GM19193 (cell line): ENCODE data around the gene ANK2.

Experiments used
- POLR2A ChIP-seq: IDR thresholded peaks from 4 replicates; pipeline ENCODE4 v1.6.1; 2011; ENCODE audit not compliant: insufficient read depth, insufficient read length; ENCODE audit errors: extremely low read depth

ANK2 gene

GRCh38 chr4:113146876-113147358 is 97.5 kb downstream of the ANK2 start:
- no peak for TF ChIP-seq POLR2A

DNA sequence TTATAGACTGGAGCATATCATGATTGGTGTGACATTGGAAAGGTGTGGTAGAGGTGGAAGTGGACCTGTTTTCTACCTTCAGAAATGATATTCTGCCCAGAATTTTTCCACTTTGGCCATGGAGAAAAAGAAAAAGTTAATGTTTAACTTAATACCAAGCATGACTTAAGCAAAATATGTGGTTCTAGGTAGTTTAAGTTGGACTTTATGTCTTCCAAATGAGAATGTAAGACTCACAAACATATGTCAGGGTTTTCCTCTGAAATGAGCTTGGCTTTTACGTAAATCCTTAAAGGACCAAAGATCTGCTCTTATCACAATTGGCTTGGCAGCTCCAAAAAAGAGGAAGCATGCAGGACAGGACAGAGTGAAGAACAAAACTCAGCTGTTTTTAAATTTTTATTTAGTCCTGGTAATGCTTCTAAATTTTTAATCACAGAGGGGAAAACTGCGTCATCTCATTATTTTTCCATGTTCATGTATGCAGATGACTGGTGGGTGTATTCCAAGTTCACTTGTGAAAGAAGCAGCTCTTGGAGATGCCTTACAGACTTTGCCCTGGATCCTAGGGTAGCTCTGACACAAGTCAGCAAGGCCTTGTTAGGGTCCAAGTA is 98.2 kb downstream of the ANK2 start:
- TF ChIP-seq POLR2A: no peak

- no peak for TF ChIP-seq POLR2A
Observed at GRCh38 chr4:113148925-113149324, 99.5 kb downstream of the ANK2 start.

- TF ChIP-seq POLR2A: no peak
Observed at GRCh38 chr4:113153529-113154101, 104.2 kb downstream of the ANK2 start.

DNA sequence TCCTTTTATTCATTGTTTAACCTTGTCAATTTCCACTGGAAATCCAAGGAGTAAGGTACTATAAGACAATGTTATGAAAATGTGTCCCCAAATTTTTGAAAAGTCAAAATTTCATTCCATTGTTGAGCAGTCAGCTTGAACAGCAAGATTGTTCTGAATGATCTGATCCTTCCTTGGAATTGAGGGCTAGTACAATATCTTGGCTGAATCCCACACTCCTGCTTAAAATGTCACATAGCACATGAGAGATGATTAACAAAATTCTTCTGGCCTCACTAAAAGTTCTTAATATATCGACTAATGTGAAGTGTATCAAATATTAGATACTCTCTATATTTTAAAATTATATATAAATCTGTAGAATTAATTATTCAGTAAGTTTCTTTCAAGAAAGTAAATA is 104.8 kb downstream of the ANK2 start:
- no peak for TF ChIP-seq POLR2A

- no peak for TF ChIP-seq POLR2A
Observed at GRCh38 chr4:113157086-113157857, 107.8 kb downstream of the ANK2 start.

GRCh38 chr4:113159942-113160545 is 110.6 kb downstream of the ANK2 start:
- no peak for TF ChIP-seq POLR2A

- no peak for TF ChIP-seq POLR2A
Observed at GRCh38 chr4:113160548-113160947, 111.1 kb downstream of the ANK2 start.

DNA sequence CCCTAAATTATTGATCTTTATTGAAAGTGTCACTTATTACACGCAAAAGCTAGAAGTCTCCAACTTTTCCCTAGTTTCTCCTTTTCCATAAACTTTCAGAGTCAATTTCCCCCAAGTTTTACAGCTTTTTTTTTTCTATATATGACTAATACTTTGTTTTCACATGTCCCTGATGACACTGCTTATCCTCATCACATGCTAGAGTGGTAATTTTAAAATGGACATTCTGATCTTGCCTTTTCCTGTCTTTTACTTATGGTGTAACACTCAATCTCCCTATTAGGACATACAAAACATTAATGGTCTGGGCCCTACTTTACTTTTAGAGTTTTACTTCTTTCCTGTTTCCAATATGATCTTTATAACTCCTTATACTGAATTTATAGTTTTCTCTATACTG is 112.6 kb downstream of the ANK2 start:
- no peak for TF ChIP-seq POLR2A

DNA sequence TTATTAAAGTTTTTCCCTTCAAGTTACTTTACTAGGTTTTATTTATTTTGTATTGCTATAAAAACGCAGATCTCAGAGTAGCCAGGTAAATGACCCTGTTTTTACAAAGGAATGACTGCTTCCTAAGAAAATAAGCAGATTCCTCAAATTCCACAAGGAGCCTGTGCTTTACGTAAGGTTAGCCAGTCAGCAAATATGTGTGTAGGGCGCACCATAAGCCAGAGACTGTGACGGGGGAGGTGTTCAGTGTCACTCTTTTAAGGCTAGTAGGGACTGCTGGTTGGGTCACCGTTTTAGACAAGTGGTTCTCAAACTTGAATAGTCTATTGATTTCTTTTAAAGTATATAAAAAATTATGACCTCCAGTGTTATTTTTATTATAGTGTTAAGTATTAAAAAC is 119.9 kb downstream of the ANK2 start:
- TF ChIP-seq POLR2A: no peak

DNA sequence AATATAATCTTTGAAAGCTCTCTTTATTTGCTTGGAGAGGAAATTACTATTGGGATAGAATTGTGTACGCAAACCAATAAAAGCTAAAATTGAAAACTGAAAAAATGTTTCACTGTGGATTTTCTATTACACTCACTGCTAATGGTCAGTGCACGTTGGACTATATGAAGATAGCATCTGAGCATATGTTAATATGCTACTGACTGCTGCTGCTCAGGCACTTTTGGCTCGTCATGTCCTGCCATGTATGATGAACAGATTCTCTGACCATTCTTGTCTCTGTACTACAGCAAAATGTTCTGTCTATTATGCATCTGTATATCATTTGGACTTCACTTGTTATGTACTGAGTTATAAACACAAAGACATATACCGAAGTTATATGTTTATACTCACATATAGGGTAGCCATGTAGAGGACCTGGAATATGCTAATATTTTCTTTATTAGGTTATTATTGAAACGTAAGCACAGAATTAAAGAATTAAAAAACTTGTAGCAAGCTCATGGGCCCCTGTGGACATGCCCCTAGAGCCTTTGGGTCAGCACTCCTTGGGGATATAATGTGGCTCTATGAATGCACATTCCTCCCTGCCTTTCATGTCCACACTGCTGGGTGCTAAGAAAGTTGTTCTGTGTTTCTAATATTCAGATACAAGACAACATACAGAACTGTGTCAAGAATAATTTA is 120.8 kb downstream of the ANK2 start:
- TF ChIP-seq POLR2A: no peak

GRCh38 chr4:113170805-113171468 is 121.5 kb downstream of the ANK2 start:
- TF ChIP-seq POLR2A: no peak

DNA sequence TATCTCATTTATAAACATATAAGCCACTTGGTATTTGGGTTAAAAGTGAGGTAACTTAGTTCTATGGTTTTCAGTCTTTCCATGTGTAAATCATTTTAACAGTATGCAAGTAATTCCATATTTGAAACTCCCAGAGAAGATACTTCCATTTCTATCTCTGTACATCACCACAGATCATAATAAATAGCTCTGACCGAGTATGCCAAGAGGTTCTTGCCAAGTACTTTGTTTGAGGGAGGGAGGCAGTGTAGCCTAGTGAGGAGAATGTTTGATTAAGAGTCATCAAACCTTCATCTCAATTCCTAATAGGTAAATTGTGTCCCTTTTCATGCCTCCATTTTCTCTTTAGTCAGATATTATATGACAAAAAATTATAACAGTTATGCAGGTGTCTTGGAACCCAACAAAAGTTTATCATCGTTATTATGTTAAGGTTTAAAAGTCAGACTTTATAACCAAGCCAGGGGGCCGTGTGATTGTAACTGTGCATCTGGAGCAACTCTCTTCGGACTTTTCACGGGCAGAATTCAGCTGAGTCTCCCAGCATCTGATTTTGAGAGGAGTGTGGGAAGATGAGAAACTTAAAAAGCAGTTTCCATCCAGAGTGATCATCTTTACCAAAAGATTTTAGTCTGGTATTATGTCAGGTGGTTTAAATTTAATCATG is 123.8 kb downstream of the ANK2 start:
- TF ChIP-seq POLR2A: no peak

GRCh38 chr4:113173793-113174264 is 124.4 kb downstream of the ANK2 start:
- TF ChIP-seq POLR2A: no peak

DNA sequence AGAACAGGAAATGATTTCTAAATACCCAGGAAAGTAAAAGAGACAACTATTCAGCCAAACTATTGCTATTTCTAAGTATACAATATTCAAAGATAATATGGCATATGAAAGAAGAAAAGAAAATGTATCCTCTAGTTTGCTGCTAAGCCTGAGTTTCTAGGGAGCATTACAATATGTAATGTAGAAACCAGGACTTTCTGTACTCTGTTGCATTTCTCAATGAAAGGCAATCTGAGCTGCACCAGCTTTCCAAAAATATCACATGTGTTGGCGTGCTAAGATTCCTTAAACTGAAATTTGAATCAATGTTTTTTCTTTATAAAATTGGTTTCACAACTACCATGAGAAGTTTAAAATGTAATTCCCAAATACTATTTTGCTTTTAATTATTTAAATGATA is 129.6 kb downstream of the ANK2 start:
- no peak for TF ChIP-seq POLR2A

DNA sequence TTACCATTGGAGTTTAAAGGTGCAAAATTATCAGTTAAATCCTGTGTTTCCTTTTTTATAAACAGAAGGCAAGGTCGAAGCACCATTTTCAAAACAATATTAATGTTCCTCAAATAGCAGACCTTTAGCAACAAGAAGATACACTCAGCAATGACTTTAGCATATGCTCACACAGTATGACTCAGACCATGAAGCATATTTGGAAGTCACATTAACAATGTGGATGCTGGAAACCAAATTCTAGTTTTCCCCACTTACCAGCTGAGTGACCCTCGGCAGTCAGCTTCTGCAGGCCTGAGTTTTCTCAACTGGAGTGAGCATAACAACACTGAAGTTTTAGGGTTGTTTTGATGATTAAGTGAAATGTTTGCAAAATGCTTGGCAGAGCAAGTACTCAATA is 130.5 kb downstream of the ANK2 start:
- no peak for TF ChIP-seq POLR2A
